HG03558 (cell line): Measurements from ENCODE around the gene BCL2.

Experiments
- ATAC-seq: cut with Tn5 transposase; IDR thresholded peaks from one replicate; pipeline ENCODE4 v1.9.1; 2021; ENCODE audit warnings: moderate number of reproducible peaks; ENCODE audit not compliant: unreplicated experiment; ENCODE audit errors: extremely low read depth

The BCL2 gene

DNA sequence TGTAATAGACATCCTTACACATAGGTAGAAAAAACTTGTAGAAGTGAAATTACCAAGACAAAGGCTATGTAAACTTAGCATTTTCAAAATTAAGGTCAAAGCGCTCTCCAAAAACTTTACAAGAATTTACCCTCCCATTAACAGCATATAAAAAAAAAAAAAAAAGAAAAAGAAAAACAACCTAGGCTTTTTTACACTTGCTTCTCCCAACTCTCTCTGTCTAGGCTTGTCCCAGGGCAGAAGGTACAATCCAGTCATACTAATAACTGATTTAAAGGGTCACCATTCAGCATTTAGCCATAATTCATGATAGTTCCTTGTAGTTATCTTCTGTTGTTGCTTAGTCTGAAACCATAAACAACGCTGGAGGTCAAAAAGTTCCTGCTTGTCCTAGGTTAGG lies 130.5 kb downstream of the BCL2 start:
- no peak for ATAC-seq

GRCh38 chr18:63187791-63188460 lies 131.6 kb downstream of the BCL2 start:
- ATAC-seq = no peak

DNA sequence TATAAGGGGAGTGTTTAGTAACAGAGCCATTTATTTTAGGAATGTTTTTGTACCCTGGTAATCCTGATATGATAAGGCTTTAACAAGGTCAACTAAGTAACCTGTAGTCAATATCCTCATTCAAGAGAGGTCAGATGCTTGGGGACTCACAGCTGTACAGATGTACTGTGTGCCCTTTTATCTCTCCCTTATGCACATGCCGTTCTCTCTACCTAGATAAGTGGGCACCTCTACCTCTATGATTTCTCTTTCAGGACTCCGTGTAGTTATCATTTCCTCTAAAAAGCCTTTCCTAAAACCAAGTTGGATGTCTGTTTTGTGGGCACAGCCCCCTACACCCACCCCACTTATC lies 132.4 kb downstream of the BCL2 start:
- no peak for ATAC-seq

DNA sequence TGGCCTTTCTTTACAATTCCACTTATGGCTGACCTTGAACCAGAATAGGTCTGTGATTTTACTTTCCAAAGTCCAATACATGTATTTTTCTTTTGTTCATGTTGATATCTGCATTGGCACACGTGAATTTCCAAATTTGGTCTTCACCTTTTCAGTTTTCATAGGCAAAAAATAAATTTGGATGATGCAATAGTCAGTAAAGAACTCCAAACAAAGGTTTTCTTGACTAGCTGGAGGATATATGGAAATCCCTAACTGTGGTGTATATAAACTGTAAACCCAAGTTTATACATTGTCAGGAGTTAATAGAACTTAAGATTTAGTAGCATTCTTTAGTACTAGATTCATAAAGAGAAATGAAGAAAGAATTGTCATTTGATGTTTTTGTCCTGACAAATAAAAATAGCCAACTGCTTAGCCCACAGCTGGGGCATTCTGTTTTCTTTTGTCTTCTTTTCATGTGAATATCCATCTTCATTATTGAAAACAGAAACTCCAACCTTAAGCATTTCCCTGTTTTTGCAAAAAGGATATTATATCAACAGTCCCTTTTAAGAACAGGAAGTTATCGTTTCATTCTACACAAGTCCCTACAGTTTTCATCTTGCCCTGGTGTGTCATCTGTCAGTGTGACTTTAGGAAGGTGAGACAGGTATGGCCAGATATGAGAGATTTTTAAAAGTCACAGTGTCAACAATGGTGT lies 132.9 kb downstream of the BCL2 start:
- no peak for ATAC-seq

GRCh38 chr18:63185984-63186383 lies 133.6 kb downstream of the BCL2 start:
- ATAC-seq = no peak

- ATAC-seq = no peak
Observed at GRCh38 chr18:63183952-63184770, 135.4 kb downstream of the BCL2 start.

- ATAC-seq = no peak
Observed at GRCh38 chr18:63183378-63183777, 136.2 kb downstream of the BCL2 start.

DNA sequence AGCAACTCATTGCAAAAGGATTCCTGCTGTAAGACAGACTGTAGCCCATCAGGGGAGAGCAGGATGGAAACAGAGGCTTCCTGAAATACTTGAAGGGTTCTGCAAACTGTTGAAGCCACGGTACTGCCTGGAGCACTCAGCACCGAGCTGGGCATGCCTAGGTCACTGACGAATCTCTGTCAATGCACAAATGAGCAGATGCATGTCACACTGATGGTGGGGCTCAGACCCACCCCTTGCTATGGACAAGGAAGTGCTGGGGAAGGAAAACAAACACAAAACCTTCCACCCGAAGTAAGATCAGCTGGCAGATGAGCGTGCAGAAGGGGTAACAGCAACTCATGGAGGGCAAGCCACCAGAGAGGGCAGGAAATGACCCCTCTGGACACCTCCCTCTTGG lies 136.7 kb downstream of the BCL2 start:
- ATAC-seq = no peak

DNA sequence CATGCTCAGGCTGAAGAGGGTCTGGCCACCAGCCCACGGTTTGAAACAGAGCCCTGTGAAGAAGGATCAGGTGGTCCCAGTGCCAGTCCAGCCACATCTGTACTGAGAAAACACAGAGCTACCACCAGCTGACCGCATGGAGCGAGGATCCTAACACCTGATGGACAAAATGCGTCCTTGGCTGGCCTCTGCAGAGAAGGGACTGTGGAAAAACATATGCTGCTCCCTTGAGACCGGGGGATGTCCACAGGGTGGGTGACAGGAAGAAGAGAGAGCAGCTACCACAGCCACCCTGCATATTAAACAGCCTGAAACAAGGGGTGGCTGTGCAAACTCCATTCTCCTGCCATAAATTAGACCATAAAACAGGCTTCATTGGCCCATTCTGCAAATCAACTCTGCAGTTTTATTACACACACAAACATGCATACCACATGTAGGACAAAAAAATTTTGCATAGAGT lies 137.2 kb downstream of the BCL2 start:
- no peak for ATAC-seq

DNA sequence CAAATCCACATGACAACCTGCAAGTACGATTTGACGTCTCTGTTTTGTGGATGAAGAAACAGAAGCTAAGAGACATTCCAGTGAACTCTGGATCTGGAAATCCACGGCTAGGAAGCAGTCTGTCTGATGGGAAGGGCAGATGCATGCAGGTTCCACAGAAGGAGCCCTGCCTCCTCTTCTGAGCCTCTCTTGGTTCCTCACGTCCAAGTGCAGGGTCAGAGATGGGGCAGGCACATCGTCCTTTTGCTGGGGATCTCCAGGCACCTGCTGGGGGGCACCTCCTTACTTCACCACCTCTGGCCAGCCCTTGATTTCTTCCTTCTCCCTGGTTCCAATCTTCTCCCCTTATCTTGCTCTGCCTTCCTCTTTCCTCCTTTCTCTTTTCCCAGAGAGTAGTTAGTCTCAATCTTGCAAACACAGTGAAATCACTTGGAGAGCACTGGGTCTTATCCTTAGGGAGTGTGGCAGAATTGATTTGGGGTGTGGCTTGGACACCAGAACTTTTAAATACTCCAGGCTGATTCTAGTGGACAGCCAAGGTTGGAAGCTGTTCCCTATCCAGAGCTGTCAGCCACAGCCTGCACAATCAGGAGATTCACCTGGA lies 137.8 kb downstream of the BCL2 start:
- no peak for ATAC-seq

GRCh38 chr18:63180971-63181376 lies 138.6 kb downstream of the BCL2 start:
- peak; percentile 48 for ATAC-seq

GRCh38 chr18:63180321-63180720 lies 139.2 kb downstream of the BCL2 start:
- no peak for ATAC-seq

- no peak for ATAC-seq
Observed at GRCh38 chr18:63179422-63179821, 140.1 kb downstream of the BCL2 start.

- no peak for ATAC-seq
Observed at GRCh38 chr18:63178971-63179370, 140.6 kb downstream of the BCL2 start.

DNA sequence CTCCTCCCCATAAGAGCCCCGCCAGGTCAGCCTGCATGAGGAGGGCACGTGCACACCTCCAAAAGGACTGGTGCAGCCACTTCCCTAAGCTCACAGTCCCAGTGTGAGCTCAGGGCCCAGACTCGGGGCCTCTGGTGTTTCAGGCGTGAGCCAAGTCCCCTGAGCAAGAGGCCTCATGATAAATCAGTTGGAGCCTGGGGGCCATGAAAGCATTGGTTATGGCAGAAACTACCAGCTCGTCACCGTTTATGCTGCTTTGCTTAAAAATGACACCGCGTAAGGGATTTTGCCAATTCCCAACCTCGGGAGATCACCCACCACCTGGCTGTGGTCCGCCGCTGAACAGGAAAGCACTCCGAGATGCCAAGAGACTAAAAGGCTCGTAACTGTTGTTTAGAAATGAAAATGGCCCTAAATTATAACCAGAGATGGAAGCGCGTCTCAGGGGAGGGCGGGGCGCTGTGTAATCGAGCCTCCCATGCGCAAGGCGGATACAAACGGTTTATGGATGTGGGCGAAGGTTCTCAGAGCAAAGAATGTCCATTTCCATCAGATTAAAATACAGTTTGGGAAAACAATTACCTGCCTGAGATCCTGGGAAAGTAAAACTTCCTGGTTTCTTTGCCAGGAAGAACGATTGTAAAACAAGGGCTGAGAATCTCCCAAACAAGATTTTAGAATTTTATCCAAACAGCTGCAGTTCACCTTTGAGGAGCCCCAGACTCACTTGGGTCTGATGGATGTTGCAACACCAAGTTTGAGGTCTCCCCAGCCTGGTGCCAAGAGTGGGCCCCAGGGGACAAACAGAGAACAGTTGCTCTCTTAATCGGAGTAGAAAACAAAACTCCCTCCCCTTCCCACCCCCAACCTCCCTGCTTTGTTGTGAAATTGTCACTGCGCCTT lies 141.4 kb downstream of the BCL2 start:
- no peak for ATAC-seq

GRCh38 chr18:63177259-63177658 lies 142.3 kb downstream of the BCL2 start:
- ATAC-seq = no peak

DNA sequence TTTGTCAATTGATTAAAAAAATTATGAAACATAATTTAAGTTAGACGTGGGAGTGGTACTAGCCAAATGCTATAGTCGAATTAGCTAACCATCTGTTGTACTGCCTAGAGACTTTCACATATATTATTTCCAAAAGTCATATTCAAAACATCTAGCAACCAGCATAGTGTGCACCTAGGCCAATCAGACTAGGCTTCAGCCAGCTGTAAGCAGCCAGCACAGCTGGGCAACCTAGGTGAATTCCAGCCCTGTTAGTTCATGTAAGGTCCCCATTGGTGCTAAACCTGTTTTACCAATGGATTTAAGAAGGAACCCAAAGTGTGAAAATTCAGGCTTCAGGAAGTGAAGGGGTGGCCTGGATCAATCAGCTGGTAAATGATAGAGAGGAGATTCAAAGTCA lies 144.3 kb downstream of the BCL2 start:
- ATAC-seq = no peak

DNA sequence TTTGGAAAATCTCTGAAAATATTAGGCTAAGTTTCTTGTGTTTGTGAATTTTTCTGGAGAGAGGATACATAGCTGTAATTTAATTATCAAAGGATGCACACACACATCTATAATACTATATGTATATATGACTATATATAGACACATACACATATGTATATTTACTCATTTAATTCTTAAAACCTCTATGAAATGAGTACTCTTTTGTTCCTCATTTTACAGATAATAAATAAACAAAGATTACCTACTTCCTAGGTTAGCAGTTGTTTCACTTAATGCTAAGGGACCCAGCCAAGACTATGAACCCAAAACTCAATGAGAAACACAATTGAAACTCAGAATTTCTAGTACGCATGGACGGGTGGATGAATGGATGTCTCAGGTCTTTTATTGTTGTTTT lies 145.6 kb downstream of the BCL2 start:
- no peak for ATAC-seq

GRCh38 chr18:63169853-63170252 lies 149.7 kb downstream of the BCL2 start:
- no peak for ATAC-seq

- no peak for ATAC-seq
Observed at GRCh38 chr18:63168287-63168686, 151.3 kb downstream of the BCL2 start.
